CD4-positive, alpha-beta T cell treated with Interleukin-4 for 4 hours (primary cell): Measurements from ENCODE around the gene ACAP3.
A peak's percentile ranks its signal among the peaks of the same experiment; 100 is the strongest.
"Not testable (repeated sequence)": the region's sequence is repeated elsewhere in the genome, so short reads cannot be mapped to it uniquely, and the experiment has no call there.

Experiments used
- DNase-seq: peaks from one replicate; pipeline ENCODE4 v3.0.0-alpha.2; 2020

Gene ACAP3

GRCh38 chr1:1329304-1330210, 21.8 kb upstream of the ACAP3 start:
- no peak for DNase-seq

DNA sequence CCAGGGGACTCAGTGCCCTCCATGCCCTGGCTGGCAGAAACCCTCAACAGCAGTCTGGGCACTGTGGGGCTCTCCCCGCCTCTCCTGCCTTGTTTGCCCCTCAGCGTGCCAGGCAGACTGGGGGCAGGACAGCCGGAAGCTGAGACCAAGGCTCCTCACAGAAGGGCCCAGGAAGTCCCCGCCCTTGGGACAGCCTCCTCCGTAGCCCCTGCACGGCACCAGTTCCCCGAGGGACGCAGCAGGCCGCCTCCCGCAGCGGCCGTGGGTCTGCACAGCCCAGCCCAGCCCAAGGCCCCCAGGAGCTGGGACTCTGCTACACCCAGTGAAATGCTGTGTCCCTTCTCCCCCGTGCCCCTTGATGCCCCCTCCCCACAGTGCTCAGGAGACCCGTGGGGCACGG, 20.5 kb upstream of the ACAP3 start:
- DNase-seq, result no peak

DNA sequence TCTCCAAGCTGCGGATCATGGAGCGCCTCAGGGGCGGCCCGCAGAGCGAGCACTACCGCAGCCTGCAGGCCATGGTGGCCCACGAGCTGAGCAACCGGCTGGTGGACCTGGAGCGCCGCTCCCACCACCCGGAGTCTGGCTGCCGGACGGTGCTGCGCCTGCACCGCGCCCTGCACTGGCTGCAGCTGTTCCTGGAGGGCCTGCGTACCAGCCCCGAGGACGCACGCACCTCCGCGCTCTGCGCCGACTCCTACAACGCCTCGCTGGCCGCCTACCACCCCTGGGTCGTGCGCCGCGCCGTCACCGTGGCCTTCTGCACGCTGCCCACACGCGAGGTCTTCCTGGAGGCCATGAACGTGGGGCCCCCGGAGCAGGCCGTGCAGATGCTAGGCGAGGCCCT, 19.6 kb upstream of the ACAP3 start:
- no peak for DNase-seq

- no peak for DNase-seq
Observed at GRCh38 chr1:1326075-1326605, 18.4 kb upstream of the ACAP3 start.

- no peak for DNase-seq
Observed at GRCh38 chr1:1325288-1326074, 17.8 kb upstream of the ACAP3 start.

DNA sequence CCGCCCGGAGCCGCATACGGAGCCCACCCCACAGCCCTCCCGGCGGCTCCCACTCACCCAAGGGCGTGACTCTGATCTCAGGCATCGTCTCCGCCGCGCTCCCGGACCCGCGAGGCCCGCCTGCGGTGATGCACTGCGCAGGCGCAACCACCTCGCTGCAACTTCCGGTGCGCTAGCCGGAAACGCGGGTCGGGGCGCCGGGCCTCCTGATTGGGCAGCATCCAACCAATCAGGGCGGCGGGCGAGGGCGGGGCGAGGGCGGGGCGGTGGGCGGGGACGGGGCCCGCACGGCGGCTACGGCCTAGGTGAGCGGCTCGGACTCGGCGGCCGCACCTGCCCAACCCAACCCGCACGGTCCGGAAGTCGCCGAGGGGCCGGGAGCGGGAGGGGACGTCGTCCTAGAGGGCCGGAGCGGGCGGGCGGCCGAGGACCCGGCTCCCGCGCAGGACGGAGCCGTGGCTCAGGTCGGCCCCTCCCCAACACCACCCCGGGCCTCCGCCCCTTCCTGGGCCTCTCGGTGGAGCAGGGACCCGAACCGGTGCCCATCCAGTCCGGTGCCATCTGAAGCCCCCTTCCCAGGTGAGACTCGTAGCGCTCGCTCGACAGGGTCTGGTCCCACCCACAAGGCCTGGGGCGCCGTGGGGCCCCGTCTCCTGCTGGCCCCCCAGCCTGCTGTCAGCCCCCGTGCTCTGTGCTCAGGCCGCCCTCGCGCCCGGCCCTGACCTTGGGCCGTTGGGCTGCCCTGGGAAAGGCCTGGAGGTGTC, 17.0 kb upstream of the ACAP3 start, which contains the start of the genes CPTP and INTS11:
TSS of gene CPTP (plus strand) at position 279 of the 764 bp plus-strand sequence. CDS start 2,109 bp downstream, outside the sequence.
TSS of gene INTS11 (minus strand) at position 137 of the 764 bp plus-strand sequence. CDS start at position 85, 52 bp downstream.
- DNase-seq, result peak; percentile 93

- DNase-seq, result no peak
Observed at GRCh38 chr1:1324084-1324523, 16.4 kb upstream of the ACAP3 start.

DNA sequence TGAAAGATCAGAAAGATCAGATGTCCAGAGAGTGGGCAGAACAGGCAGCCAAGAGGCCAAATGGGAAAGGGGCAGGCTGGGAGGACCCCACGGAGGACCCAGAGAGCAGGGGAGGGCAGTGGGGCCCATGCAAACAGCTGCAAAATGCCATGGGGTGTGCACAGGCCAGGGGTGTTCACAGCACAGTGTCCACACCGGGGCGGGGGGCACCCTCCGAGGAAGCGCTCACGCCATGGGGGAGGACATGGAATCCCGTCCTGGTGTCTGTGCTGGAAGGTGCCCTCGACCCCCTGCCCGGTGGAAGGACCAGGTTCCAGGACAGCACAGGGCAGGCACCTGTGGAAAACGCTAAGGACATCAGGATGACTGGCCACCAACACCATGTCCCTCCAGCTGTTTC, 15.2 kb upstream of the ACAP3 start:
- no peak for DNase-seq

- DNase-seq, result no peak
Observed at GRCh38 chr1:1322418-1322817, 14.7 kb upstream of the ACAP3 start.

- no peak for DNase-seq
Observed at GRCh38 chr1:1321477-1321876, 13.7 kb upstream of the ACAP3 start.

DNA sequence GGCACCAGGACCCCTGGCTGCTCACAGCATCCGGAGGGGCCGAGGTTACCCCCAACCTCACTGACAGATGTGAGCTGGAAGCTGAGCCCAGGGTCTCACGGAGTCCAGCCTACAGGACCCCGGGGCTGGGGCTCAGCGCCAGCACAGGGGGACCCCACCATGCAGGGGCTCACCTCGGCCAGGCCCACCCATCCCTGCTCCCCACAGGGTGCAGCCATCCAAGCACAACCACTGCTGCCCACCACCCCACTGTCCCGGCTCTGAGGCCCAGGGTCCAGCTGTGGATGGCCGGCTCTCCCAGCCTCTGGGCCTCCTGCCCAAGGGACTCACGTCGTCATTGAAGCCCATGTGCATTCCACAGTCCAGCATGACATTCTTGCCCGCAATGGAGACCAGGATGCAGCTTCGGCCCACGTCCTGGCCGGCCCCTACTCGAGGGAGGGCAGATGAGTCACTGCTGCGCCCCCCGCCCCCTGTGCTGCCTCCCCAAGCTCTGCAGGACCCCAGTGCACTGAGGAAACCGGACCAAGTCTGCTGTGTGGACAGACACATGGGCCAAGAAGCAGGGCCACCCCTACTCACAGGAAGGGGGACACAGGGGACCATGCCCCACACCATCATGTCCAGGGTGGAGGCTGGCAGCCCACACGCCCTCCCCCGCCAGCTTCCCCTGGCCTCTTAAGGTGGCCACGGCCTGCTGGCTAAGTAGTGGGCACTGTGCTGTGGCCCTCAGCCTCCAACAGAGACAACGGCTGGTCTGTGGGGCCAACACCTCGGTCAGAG, 13.1 kb upstream of the ACAP3 start:
- DNase-seq, result no peak

- DNase-seq, result no peak
Observed at GRCh38 chr1:1319646-1319941, 11.9 kb upstream of the ACAP3 start.

GRCh38 chr1:1318777-1319645, 11.3 kb upstream of the ACAP3 start:
- DNase-seq, result no peak

- DNase-seq, result no peak
Observed at GRCh38 chr1:1318131-1318652, 10.5 kb upstream of the ACAP3 start.

DNA sequence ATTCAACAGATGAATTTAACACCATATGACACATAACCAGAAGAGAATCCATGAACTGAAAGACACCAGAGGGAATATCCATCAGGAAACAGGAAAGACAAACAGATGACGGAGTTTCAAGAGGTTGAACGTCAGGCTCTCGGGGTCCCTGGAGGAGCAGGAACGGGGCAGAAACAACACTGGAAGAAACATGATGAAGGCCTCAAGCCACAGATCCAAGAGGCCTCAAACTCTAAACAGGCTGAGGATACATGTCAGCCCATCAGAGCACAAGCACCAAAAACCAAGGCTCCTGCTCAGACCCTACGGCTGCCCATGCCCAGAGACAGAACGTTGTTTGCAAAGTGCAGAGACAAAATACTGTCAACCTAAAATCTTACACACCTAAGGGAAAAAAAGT, 9.7 kb upstream of the ACAP3 start:
- DNase-seq, result no peak

DNA sequence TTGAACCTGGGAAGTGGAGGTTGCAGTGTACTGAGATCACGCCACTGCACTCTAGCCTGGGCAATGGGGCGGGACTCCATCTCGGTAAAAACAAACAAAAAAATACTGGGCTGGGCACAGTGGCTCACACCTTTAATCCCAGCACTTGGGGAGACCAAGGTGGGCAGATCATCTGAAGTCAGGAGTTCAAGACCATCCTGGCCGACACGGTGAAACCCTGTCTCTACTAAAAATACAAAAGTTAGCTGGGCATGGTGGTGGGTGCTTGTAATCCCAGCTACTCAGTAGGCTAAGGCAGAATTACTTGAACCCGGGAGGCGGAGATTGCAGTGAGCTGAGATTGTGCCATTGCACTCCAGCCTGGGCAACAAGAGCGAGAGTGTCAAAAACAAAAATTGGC, 8.5 kb upstream of the ACAP3 start:
- not testable (repeated sequence) for DNase-seq

DNA sequence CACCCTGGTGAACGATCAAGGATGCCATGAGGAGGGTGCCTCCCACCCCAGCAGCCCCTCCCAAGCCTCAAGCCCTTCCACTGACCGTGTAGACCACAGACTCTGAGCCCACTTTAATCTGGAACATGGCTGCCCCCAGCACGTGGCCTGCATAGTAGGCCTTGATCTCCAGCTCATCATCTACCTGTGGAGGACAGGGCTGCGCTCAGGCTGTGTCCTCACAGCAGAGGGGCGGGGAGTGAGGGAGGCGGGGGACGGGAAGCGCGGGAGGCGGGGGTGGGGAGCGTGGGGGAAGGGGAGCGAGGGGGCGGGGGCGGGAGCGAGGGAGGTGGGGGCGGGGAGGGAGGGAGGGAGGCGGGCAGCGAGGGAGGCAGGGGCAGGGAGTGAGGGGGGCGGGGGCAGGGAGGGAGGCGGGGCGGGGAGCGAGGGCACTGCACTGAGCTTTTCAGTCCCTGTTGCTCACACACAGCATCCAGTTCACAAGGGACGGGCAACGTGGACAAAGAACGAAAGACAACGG, 7.8 kb upstream of the ACAP3 start:
- DNase-seq, result no peak

DNA sequence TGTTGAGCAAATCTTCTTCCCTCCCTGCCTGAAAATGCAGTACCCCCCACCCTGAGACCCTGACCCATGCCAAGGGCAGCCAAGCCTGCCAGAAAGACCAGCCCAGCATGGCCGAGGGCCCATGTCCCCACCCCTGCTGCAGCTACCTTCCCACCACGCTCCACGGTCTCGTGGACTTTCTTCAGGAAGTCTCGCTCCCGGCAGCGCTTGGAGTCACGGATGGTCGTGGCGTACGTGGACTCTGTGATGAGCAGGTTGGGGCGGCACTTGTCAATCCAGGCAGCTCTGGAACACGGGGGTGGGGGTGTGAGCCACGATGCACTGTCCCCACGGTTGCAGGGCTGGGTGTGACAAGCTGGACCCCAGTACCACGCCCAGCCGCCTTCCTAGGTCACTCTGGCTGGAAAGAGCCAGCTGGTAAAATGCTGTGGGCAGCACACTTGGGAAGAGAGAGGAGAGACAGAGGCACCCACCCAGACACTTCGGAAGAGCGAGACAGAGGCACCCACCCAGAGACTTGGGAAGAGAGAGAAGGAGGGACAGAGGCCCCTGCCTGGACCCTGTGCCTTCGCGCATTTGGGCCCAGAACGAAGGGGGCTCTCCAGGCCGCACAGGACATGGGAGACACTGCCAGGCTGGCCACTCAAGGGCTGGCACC, 7.1 kb upstream of the ACAP3 start:
- DNase-seq, result no peak

GRCh38 chr1:1314237-1314586, 6.5 kb upstream of the ACAP3 start:
- DNase-seq, result no peak
